Activated CD4-positive, alpha-beta T cell treated with anti-CD3 and anti-CD28 coated beads, Interleukin-2, amount 50 U/mL, for 24 hours (primary cell): ENCODE data around the gene CEP72.
A peak's percentile ranks its signal among the peaks of the same experiment; 100 is the strongest.
"Not testable (repeated sequence)": the region's sequence is repeated elsewhere in the genome, so short reads cannot be mapped to it uniquely, and the experiment has no call there.

Experiments used
- DNase-seq, 2 donors: peaks; one replicate each; pipeline ENCODE4 v3.0.0-alpha.2; 2020; ENCODE audit warnings: low read depth in 1 of 2, low spot score in 1 of 2

Gene CEP72

DNA sequence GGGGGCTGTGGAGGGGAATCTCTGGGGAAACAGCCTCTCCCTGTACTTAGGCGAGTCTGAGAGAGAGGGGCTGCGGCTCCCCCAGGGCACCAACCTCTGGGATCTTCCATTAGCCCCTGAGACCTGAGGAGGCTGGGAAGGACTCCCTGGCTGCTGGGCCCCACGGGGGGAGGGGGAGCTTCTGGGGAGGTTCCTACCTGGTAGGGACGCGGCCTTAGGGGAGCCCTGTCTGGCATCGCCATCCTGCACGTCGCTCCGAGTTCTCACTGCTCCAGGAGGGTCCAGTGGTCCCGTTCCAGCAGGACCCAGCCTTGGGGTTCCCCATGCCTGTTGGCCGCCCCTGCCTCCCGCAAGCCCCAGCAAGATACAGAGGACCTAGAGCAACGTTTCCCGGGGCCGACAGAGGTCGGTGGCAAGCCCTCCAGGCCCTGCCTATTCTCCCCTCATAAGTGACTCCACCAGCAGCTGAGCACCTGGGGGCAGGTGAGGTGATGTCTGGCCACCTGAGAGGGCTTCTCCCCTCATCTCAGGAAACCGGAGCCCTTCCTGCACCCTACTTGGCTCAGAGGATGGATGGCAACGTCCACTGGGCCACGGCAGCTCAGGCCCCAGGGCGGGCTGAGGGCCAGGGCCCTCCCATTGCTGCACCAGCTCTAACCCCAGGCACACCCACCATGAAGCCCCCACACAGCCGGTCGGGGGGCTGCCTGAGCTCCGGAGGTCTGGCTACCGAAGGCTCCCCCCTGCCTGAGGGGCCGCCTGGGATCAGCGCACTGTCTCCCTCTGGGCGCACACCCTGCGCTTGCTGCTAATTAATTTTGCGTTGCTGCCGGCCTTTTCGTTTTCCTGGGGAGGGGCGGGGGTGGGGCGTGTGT is 58.5 kb downstream of the CEP72 start:
- DNase-seq: no peak

DNA sequence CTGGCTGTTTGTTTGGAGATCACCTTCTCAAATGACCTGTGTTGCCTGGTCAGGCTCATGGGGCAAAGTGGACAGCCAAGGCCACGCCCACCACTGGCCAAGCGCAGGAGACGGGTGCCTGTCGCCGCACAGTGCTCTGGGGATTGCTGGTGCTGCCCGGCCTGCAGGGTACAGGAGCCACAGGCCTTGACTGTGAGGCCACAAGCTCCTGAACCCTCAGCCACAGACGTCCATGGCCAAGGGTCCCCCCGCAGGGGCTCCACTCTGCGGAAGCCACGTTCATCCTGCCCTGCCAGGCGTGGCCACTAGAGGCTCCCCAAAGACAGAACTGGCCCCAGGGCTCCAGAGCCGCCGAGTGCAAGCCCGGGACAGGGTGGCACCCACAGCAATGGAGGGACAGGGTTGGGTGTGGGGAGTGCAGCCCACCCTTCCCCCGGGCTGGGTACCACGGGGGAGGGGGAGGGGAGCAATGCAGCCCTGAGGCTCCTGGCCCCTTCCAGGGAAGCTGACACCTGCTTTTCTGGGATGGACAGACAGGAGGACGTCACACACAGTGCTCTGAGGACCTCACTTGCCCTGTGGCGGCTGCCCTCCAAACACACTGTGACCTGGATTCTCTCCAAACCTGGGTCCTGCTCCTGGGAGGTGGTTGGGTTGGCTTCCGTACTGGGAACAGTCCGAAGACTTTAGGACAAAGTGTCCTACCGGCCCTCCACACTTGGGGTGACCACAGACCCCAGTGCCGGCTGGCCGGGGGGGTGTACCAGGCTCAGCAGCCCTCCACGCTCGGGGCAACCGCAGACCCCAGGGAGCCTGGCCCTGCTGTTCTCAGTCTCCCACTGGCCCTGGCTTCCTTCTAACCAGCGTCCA is 59.6 kb downstream of the CEP72 start:
- peak; percentile 43 to 56 for DNase-seq

DNA sequence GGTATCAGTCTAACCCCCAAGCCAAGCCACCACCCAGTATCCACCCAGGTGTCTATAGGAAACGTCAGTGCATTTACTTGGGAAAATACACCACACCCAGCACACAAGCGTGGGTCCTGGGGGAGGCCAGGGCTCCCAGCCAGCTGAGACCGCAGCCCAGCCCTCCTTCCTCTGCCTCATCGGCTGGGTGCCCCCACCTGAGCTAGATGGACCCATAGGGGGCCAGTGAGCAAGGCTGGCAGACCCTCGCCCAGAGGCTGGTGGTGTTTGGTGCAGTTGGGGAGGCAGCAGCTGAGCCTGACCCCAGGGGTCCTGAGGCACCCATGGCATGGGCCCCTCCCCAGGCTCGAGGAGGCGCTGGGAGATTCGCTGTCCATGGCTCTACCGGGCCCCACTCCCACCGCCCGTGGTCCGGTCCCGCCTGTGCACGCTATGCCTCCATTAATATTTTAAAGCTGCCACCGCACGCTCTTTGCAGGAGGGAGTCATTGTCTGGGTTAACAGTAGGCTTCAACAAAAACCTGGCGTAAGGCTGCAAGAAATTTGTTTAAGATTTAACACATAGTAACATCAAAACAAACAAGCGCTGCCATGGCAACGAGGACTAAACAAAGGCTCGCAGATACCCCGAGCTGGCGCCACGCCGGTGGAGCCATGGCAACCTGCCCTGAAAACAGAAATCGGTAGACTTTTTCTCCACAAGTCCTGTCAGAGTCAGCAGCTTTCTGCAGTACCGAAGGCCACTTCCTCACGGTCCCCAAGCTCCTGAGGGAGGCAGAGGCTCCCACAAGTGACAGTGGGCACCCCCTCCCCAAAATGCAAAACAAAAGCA is 60.4 kb downstream of the CEP72 start:
- DNase-seq: peak in 1 of 2 donors; percentile 35

DNA sequence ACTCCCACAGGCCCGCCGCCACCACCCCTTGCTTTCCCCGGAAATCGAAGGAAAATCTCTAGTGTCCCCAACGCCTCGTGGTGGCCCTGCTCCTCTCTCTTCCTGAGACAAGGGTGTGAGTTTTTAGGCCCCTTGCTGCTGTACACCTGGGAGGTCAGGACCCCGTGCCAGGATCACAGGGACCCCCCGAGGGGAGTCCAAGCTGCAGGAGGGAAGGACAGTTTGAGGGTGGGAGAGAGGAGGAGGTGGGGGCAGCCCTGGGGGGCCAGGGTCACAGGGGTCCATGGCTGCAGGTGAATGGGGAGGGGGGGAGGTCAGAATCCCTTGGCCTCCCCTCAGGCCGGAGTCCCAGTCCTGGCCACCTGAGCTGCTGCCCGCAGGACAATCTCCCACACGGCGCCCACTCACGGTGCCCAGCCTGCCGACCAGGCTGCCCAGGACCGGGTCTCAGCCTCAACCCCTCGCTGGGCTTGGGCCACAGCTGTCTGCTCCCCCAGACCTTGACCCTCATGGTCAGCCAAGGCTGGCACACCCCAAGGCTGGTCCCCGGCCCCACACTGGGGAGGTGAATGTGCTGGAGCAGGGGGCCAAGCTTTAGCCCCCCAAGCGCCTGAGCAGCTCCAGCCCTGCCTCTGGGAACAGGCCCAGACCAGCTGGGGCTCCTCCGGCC is 61.2 kb downstream of the CEP72 start:
- DNase-seq: no peak

DNA sequence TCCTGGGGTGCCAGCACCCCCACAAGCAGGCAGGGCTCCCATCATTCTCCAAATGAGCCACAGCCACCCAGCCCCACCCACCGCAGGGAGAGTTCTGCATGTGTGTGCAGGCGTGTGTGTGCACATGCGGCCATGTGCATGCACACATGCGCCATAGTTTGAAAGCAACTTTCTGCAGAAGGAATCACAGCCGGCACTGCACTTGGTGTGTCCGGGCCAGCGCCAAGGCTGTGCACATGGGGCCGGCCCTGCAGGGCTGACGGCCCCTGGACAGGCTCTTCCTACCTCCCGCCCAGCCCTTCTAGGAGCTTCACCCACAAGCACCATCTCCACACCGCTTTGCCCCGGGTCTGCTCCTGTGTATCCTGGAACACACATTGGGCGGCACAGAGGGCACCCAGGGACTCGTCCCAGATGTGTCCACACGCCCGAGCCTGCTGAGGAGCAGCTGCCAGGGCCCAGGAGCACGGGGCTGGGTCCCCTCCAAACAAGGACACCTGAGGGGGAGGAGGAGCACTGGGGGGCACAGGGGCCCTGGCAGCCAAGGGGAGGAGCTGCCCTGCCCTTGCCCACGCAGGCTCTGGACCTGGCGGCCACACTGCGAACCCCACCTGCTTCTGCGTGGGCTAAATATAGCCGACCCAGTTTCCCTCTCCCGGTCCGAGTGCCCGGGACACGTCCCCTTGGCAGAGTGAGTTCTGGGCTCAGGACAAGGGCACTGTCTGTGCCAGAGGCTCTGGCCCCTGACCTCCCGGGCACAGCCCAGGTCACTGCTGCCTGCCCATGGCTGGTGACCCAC is 61.9 kb downstream of the CEP72 start:
- no peak for DNase-seq

DNA sequence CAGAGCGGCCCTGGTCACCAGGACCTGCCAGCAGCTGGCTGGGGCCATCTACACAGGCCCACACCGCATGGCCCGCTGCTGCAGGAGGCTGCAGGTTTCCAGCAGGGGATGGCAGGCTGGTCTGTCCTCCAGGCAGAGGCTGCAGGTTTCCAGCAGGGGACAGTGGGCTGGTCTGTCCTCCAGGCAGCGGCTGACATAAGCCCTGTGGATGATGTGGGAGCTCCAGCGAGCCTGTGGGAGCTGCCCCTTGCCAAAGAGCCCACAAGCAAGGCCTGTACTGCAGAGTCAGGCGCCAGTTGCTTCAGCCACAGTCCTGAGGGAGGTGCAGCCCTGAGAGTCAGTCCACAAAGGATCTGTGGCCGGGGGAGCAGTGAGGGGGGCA is 62.5 kb downstream of the CEP72 start:
- no peak for DNase-seq

DNA sequence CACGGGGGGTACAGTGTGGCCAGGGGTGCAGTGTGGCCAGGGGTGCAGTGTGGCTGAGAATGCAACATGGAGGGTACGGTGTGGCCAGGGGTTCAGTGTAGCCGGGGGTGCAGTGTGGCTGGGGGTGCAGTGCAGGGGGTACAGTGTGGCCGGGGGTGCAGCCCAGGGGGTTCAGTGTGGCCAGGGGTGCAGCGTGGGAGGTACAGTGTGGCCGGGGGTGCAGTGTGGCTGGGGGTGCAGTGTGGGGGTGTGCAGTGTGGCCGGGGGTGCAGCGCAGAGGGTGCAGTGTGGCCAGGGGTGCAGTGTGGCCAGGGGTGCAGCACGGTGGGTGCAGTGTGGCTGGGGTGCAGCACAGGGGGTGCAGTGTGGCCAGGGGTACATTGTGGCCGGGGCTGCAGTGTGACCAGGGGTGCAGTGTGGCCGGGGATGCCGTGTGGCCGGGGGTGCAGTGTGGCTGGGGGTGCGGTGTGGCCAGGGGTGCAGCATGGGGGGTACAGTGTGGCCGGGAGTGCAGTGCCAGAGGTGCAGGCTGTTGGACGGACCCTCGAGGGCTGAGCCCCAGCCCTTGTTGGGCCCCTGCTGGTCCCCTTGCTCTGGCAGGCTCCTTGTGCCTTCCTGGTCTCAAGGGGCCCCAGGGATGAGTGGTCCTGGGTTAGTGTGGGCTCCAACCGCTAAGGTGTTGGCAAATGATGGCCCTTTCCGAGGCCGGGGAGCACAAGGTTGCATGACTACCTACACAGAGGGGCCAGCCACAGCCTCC is 63.2 kb downstream of the CEP72 start:
- no peak for DNase-seq

DNA sequence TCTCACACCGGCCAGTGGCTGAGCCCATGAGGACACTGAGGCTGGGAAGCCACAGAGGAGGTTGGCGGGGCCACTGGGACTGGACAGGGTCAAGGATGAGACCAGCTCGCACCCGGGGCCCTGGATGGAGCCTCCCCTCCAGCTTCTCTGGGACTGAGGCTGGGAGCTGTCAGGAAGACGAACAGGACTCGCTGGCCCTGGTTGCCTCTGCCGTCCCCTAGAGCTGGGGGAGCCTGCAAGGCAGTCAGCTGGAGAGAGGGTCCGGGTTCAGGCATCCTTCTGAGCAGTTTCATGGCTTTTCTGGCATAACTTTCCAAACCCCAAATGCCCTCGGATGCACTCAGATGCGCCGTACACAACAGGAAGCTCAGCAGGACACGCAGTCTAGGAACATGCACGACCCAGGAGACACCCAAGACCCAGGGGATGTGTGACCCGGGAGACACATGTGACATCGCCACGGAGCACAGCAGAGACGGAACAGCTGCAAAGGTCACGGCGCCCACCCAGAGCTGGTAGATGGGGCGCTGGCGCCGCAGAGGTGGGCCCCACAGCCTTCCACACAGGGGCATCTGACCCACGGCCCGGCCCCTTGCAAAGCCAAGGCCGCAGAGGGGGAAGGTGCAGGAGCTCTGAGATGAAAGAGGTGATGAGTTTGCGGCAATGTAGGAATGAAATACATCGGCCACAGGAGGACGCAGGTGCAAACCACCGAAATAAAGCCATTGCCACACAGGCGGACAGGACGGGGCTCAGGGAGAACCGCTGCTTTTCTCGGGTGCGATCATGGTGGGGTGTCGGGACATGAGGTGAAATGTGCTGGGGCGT is 63.9 kb downstream of the CEP72 start:
- no peak for DNase-seq

DNA sequence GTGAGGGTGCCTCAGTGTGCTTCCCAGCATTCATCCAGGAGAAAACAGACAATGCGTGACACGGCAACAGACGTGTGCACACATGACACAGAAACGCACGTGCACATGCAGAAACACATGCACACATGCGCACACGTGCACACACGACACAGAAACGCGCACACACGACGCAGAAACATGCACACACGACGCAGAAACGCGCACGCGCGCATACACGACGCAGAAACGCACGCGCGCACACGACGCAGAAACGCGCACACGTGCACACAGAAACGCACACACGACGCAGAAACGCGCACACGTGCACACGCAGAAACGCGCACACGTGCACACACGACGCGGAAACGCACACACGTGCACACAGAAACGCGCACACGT is 64.5 kb downstream of the CEP72 start:
- no peak for DNase-seq

DNA sequence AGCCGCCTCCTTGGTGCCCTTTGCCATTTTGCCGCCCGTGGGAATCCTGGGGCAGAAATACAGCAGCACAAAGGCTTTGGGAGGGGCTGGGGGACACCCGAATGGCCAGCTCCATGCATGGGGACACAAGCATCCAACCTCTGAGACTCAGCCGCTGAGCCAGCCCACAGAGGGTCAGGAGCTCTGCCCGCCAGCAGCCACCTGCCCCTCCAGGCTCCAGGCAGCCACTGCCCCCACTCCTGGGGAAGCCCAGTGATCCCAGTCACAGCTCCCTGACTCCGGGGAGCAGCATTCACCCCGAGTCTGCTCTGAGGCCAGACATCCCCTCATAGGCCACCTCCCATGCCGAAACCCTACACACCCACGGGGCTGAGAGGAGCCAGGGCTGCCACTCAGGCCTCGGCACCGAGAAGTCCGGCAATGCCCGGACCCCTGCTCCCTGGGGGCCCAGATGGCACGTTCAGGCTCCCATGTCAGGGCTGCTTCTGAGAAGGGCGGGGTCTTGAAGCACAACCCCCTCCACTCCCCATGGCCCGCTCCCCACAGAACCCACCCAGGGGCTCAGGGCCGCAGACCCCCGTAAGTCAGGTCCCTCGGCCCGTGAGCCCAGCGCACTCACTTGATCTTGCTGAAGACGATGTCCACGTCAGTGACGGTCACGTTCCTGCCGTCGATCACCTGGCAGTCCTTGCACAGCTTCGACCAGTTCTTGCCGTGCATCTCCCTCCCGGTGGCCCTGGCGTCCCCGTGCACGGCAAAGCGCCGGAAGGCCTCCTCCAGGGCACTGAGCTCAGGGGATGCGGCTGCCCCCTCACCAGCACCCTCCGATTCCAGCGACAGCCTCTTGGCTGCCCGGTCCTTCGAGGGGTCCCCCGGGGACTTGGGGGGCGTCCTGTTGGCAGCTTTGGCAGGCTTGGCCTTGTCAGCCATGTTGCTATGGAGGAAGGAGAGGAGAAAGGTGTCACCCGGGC is 65.3 kb downstream of the CEP72 start:
- DNase-seq: no peak

DNA sequence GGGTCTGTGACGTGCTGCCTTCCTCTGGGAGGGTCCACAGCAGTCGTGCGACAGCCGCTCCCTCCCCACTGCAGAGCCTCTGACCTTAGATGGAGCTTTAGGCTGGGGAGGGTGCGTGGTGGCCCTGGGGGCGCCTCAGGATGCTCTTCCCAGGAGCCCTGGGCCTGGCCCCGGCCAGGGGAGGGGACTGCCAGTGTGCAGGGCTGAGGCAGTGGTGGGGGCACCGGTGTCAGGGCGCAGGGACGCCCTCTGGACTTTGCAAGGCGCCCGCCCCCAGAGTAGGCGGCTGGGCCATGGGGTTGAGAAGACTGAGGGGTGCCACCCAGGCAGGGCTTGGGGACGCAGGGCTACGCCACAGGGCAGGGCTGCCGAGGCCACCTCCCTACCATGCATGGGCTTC is 66.4 kb downstream of the CEP72 start:
- DNase-seq: not testable (repeated sequence)

DNA sequence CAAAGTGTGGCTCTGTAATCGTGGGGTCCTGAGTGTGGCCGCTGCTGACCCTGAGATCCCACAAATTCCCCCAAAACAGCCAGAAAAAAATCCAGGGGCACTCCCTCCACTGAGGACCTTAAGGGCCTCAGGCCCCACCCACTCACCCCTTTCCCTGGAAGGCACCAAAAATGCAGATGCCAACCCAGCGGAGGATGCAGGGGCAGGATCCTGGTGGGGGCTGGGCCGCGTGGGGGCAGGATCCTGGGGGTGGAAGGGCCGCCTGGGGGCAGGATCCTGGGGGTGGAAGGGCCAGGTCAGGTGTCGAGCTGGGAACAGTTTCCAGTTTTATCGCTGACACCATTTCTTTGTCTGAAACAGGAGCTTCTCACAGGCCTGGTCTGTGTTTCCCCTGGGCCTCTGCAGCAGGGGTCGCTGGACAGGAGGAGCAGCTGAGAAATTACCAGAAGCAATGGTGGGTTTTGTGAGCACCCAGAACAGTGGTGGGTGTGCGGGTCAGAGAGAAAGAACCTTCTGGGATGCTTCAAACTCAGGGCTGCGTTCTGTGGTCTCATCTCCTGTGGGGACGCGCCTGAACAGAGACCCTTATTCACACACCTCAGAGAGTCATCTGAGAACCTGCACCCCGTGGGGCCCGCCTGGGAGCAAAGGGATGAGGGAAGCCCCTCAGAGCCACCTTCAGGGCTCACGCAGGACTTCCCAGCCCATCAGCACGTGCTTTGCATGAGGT is 67.2 kb downstream of the CEP72 start:
- not testable (repeated sequence) for DNase-seq

DNA sequence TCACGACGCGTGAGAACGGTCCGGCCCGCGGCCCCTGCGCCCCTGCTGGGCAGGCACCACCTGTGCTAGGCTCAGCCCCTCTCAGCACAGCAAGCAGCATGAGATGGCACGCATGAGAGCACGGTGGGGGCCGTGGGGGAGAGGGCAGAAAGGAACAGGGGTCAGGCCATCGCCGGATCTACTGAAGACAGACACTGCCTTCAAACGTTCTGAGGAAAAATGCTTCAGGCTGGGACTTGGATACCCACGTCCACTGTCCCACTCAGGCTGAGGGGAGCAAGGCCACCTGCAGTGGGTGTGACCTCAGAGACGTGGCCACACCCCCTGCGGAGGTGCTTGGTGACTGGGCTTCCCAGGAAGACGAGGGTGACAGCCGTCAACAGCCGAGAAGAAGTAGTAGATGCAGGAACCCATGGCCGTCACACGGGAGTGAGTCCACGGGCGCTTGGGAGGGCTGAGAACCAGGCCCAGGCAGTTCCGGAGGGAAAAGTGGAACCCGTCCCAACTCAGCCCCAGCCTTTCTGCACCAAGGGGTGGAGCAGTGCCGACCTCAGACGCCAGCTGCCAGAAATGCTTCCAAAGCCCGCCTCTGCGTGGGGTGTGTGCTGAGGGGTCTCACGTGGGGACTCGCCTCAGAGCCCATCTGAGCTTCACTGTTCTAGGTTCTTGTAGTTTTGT is 68.1 kb downstream of the CEP72 start:
- DNase-seq: not testable (repeated sequence)

DNA sequence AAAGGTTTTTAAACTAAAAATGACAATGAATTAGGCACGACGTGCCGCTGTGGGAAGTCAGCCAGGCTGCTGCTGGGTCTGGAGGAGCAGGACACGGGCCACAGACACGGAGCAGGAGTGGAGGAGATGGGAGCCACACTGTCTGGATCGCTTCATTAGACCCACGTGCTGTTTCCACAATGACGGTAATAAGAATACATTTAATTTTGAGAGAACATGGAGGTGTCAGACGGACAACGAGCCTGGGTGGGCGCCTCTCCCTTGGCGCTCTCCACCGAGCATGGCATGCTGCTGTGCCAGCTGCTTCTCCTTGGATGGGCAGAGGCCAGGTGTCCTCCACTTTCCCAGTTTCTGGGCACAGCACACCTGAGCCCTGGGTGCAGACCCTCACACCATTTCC is 68.7 kb downstream of the CEP72 start:
- DNase-seq: not testable (repeated sequence)

DNA sequence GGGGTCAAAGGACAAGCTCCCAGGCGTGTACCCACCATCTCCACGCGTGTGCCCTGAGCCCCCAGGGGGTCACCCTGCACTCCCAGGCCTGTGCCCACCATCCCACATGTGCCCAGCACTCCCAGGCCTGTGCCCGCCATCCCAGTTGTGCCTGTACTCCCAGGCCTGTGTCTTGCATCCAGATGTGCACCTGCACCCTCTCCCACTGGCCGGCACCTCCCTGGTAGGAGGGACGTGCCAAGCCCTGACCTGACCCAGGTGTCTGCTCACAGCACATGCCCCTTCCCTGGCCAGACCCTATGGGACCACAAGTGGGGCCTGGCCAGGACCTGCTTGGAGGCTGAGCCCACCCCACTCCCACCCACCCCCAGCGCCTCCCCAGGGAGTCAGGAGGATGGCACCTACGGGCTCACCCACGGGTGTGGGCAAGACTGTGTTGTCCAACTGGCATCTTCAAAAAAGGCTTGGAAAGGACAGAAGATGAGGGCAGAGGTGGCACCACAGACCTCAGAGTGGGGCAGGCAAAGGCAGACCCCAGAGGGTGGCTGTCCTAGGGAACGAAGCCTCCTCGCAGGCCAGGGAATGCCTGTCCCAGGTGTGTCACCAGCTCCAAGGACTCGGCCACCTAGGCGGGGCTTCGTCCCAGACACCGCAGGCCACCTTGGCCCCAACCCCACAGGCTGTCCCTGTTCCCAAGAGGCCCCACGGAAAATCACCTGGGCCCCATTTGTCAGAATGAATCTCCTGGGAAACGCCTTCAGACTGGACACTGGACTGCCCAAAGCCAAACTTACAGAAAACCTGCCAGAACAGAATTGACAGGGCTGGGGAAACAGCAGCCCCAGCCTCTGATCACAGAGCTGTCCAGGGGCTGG is 69.4 kb downstream of the CEP72 start:
- DNase-seq: not testable (repeated sequence)
